Adipocyte (in vitro differentiated cells): ENCODE measurements around the gene GRAMD1A.

ENCODE experiments used
- DNase-seq: peaks from one replicate; pipeline ENCODE4 v3.0.0-alpha.2; 2015; ENCODE audit warnings: low read depth
- H3K27me3 ChIP-seq: replicated peaks from 2 replicates; pipeline ENCODE4 v1.7.0; 2013; ENCODE audit warnings: mild to moderate bottlenecking, low read length, moderate library complexity; ENCODE audit not compliant: control insufficient read depth, insufficient read depth
- H3K36me3 ChIP-seq: 2 replicates; pipeline ENCODE4 v1.7.0; 2013; ENCODE audit warnings: low read length, mild to moderate bottlenecking, moderate library complexity; ENCODE audit not compliant: control insufficient read depth, insufficient read depth, severe bottlenecking
- H3K4me1 ChIP-seq: 2 replicates; pipeline ENCODE4 v1.7.0; 2013; ENCODE audit warnings: mild to moderate bottlenecking, low read length, moderate library complexity; ENCODE audit not compliant: control insufficient read depth, insufficient read depth
- H3K4me3 ChIP-seq: 2 replicates; pipeline ENCODE4 v1.7.0; 2013; ENCODE audit warnings: mild to moderate bottlenecking, low read length, moderate library complexity
- H3K9ac ChIP-seq: 2 replicates; pipeline ENCODE4 v1.7.0; 2013; ENCODE audit warnings: mild to moderate bottlenecking, low read length, moderate library complexity
- H3K9me3 ChIP-seq: 2 replicates; pipeline ENCODE4 v1.7.0; 2013; ENCODE audit warnings: mild to moderate bottlenecking, low read length, moderate library complexity; ENCODE audit not compliant: control insufficient read depth

GRAMD1A gene

DNA sequence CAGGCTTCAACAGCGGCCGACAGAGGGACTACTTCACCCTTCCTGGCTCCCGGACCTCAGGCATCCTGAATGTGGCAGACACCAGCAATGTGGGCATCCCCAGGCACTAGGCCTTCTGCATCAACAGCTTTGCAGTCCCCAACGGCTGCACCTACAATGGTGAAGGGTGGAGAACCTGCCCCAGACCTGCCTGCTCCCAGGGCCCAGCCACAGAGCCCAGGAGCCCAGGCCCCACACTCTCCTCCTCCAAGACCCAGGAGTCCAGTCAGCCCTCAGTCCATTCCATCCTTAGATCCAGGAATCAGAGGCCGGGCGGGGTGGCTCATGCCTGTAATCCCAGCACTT lies 75.9 kb downstream of the GRAMD1A start:
- Histone ChIP-seq H3K27me3 (peaks cover 33% of the 10 kb centered on the region), H3K9me3 (no peaks in the 10 kb centered on the region), H3K36me3 (no peaks in the 10 kb centered on the region), H3K4me3 (no peak overlapping the region), H3K9ac (no peak overlapping the region), H3K4me1 (peaks cover under 1% of the 10 kb centered on the region)
- no peak for DNase-seq
